Umbilical cord (tissue), 2 donors: ENCODE measurements around the gene MAP4K4. TPM values are rescaled to one million over a fixed set of nuclear protein-coding genes. Genes with fewer than 3 reads are reported as not detected.

Experiments used
- DNase-seq: peaks from one replicate; pipeline ENCODE4 v3.0.0-alpha.2; 2015; ENCODE audit warnings: low spot score
- total RNA-seq: library from RNA; depleted of rRNA; stranded (reverse); fragments of >200 nt; gene quantifications from one replicate; pipeline ENCODE4 v1.2.3, GENCODE V29; 2014; ENCODE audit warnings: low replicate concordance; ENCODE audit not compliant: insufficient read depth

The MAP4K4 gene
- total RNA-seq, 1 donor from 2014 or later = 79.7 TPM

DNA sequence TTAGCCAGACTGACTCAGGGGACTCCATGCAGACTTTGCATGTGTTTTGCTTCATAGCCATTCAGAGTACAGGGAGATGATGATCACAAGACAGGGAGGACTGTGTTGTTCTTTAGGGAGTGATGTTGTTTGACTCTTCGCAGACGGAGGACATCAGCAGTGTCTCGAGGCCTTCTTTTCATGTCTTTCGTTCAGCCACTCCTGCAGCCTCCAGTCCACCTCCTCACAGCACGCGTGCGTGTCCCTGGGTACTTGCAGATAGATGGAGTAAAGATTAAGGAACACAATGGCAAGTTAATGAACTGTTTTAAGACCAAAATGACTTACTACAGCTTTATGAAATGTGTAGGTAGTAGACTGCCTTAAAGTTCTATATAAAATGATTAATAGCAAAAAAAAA, 114.7 kb downstream of the MAP4K4 start:
- DNase-seq = no peak

DNA sequence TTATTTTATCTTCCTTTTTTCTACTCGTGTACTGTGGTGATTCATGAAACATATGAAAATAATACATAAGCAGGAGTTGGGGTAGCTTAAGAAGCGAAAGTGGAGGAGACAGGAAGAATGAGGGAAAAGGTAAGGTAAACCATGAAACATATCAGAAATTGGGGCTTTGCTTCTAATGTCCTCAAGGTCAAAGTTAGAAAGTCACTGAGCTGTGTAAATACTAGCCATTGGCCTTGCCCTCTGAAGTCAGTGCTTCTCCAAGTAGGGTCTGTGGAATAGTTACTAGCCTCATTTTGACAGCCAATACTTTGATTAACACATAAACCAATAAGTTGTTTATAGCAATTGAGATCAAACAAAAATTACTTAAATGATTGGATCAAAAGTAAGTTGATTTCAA, 117.2 kb downstream of the MAP4K4 start:
- no peak for DNase-seq

DNA sequence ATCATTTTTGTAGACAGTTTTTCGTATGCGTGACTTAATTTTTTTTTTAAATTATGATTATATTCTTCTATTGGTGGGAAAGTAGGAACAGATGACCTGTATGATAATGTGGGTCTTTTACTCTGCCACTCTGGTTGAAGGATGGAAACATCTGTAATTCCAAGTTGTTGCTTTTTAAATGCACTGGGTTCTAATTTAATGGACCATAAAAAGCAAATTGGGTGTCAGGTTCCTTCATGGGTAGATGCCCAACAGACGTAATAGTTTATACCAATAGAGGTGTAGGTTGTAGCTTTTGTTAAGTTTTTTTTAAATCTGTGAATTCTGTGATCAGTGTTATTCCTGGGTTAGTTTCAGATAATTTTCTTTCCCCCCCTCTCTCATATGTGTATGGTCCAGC, 117.6 kb downstream of the MAP4K4 start:
- no peak for DNase-seq

DNA sequence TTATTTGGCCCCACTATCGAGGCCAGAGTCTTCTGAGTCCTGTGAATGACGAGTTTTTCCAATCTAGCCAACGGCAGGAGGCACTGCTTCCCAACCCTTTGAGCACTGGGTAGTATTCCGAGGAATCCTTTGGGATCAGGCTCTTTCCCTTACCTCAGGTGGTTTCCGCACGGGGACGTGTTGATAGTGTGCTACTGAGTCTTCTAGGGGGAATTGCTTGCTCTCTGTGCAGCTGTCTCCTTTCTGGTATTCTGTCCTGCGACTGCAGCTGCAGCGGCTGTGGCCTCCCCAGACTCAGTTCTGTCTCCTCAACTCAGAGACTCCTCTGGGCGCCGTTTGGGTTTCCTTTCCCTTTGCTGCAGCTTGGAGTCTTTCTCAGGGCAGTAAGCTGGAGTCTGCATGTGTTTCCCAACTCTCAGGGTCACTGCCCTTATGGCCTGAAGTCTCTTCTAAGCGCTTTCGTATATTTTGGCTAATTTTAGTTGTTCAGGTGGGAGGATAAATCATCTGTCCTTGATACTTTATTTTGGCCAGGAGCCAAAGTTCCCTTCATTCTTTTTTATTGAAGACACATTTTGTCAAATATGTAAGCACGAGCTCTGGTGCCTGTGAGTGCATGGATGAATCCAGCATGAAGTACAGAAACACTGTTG, 118.4 kb downstream of the MAP4K4 start:
- no peak for DNase-seq

DNA sequence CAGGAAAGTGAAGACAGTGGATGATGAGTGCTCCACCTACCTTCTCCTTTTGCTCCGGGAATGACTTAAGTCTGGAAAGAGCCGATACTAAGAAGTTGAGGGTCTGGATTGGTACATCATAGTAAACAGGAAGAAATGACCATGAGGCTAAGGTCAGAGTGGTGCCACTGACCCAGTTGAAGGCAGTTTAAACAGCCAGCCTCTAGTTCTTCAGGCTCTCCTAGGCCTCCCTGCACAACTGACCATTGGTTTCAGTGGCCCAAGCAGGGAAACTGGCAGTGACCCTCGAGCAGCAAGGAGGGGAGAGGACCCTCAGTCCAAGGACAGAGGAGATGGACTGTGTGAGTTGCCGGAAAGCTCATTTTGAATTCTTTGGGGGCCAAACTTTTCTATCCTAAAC, 119.1 kb downstream of the MAP4K4 start:
- DNase-seq = no peak

DNA sequence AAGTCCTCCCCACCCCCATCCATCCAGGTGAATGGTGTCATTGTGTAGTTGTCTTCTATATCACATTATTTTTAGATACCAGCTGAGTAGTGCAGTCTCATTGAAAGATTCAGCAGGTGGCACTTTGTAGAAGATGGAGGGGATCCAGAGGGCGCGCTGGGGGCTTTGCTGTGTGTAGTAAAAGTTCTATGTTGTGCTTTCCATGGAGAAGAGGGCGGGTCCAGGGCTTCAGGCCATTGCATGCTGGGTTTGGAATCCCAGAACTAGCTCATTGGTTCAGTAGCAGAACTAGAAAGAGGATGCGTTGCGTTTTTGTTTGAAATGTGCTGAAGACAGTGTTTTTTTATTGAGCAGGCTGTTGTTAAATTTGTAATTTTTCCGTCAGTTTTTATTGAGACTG, 120.0 kb downstream of the MAP4K4 start:
- no peak for DNase-seq

DNA sequence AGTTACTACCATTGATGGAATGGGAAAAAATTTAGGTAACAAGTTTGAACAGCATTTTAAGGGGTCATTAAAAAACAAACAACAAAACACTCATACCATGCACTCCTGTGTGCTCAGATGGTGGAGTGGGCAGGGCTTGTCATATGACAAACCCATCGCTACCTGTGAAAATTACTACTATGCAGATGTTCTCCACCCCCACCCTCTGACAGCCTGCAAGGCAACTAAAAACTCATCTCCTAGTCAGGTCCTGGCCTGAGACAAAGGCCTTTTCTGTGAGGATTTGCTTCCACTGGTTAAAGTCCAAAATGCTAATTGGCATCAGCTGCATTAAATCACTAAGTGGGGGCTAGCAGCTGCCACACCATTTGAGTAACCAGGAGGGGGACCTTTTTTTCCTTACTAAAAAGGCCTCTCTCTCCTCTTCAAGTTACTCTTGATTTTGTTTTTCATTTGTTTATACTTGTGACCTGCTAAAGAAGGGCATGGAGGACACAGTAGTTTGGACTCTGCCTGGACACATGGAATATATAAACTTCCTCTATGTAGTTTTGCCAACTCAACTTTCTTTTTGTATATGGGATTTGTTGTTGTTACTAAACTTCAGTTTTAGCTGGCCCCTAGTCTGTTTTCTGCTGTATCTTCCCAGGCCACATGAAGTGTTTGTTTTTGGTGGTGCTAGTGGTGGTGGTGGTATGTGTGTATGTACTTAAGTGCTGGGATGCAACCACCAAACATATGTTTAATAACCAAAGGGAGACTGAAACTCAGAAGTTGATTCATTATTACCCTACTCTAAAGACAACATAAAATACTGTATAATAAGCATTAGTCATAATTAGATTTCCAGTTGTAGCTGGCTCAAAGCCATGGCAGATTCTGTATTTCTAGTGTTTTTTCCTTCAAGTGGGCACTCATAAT, 121.3 kb downstream of the MAP4K4 start:
- DNase-seq = no peak

DNA sequence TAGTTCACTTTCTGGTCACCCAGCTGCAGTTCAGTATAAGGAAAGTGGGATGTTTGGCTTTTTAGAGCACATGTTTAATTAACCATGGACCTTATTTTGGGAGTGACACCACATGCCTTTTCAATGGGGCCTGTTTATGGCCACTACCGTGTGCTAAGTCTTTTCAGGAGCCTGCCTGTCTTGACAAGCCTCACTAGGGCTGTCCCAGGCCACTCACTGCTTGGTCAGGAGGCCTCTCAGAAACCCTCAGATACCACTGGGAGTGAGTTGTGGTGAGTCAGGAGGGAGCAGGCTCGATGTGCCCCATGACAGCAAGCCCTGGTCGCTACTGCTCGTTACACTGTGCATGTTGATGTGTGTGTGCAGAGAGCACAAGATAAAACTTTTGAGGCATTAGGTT, 123.0 kb downstream of the MAP4K4 start:
- DNase-seq = no peak

DNA sequence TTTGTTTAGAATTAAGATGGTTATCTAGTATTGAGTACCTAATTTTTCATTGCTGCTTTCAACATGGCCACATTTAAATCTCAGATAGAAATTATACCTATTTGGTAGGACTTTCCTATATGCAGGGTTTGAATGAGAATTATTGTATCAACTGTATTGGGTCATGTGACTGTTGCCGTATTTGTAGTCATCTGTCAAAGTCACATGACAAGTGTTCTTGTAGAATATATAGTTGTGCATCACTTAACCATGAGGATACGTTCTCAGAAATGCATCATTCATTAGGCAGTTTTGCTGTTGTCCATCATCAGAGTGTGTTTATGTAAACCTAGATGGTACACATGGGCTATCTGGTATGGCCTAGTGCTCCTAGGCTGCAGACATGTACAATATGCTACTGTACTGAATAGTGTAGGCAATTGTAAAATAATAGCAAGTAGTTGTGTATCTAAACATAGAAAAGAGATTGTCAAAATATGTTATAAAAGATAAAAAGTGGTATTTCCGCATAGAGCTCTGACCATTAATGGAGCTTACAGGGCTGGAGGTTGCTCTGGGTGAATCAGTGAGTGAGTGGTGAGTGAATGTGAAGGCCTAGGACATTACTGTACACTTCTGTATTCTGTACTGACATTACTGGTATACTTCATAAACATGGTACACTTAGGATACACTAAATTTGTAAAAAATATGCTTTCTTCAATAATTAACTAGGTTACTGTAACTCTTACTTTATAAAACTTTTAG, 123.7 kb downstream of the MAP4K4 start:
- no peak for DNase-seq

DNA sequence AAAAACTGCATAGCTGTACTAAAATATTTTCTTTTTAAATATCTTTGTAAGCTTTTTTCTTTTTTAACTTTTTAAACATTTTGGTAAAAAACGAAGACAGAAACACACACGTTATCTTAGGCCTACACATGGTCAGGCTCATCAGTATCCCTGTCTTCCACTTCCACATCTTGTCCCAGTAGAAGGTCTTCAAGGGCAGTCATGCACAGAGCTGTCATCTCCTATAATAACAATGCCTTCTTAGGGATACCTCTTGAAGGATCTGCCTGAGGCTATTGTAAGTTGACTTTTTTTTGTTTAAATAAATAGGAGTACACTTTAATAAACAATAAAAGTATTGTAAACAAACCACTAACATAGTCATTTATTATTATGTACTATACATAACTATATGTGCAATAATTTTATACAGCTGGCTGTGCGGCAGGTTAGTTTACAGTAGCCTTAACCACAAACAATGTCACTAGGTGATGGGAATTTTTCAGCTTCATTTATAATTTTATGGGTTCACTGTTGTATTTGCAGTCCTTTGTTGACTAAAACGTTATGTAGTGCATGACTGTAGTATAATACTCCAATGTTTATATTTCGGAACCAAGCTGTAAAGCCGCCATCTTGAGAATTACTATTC, 124.4 kb downstream of the MAP4K4 start:
- DNase-seq = no peak

DNA sequence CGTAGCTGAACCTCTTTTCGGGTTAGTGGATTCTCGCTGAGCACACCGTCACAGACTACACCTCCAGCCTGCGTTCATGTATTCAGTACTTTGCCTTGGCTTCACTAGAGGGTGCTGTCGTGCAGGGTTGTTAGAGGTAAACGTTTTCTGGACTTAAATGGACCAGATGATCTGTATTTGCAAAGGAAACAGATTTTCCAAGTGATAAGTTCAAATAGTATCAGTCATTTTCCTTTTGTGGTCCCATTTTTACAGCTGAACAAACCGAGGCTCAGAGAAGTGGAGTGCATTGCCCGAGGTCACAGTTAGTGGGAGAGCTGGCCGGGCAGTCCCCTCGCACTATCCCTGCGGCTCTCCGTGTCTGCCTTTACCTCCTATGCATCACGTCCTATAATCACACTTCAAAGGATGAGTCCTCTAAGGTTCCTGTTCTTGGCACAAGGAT, 125.9 kb downstream of the MAP4K4 start:
- no peak for DNase-seq

DNA sequence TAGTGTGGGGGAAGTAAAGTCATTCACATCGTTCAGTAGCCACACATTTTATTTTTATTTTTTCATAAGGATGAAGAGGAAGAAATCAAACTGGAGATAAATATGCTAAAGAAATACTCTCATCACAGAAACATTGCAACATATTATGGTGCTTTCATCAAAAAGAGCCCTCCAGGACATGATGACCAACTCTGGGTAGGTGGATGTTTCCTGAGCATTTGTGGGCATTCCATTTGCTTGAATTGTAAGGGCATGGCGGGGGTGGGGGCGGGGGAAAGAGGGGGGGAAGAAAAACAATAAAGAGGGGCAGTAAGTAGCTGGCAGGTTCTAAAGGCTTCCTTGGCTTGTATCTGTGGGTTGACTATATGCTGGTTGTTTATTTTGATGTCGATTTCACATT, 126.4 kb downstream of the MAP4K4 start:
- no peak for DNase-seq

DNA sequence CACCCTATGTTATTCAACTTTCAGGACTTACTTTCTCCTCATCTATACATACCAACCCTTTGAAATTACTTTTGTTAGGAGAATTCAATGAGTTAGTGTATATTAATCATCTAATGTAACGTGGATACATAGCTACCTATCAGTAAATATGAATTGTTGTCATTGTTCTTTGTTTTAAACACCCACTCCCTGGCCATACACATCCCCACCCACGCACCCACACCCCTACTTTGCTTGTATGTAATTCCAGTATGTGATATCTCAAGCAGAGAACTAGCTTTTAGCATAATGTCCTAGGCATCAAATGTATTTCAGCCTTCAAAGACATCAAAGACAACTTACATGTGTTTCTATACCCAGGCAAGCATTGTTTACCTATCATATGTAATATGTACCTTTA, 129.2 kb downstream of the MAP4K4 start:
- DNase-seq = no peak

DNA sequence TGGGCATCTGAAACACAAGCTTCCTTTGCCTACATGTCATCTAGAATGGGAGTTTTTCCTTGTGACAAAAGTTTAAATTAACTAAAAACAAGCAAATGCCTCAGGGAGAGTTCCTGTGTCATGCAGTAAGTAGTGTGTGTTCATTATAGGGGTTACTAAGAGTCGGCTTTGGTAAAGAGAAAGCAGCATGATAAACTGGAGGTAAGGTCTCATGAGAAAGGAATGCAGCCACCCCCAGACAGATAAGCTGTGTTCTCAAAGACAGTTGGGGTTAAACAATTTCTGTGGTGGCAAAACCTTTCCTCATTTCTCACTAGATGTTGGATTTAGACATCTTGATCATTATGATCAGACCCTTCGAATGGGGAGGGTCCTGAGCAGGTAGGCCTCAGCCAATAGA, 129.7 kb downstream of the MAP4K4 start:
- DNase-seq = peak; percentile 82

DNA sequence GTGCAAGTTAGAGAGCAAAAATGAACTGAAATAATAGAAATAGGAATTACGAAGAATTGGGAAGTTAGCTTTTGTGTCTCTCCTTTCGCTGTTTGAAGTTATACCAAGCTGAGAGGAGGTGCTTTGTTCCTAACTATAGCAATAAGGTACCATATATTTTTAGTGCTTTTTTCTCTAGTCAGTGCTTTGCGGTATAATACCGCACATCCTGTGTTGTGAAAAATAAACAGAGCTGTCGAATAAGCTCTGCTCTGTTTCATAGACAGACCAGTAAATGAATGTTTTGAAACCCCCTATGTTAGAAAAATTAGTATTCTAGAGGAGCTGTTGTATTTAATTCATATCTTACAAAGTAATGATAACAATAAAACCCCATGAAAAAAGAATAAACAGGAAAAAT, 130.8 kb downstream of the MAP4K4 start:
- no peak for DNase-seq

DNA sequence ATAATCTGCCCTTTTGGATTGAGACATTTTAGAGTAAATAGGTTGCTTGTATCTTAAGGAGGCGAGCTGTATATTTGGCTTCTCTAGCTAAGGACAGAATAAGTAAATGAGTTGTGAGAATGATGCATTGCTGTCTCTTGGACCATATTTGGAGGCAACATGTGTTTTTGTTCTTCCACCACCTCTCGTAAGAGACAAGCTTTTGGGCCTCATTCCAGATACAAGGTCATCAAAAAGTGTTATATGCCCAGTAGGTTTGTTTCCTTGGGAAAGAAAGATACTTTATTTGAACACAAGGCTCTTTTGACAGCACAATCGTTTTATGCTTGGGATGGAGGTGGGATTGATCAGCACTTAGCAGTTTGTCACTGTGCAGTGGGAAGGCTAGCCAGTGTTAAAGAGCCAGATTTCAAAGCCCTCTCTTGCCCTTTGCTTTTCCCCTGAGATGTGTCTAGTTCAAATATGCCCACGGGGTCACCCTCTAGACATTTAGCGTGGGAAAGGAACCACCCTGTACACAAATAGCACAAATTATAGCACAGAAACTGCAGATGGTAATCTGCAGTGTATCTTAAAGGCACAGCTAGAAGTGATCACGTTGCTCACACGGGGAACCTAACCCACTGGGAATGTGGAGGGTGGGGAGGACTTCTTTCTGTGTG, 131.3 kb downstream of the MAP4K4 start:
- DNase-seq = peak; percentile 74

DNA sequence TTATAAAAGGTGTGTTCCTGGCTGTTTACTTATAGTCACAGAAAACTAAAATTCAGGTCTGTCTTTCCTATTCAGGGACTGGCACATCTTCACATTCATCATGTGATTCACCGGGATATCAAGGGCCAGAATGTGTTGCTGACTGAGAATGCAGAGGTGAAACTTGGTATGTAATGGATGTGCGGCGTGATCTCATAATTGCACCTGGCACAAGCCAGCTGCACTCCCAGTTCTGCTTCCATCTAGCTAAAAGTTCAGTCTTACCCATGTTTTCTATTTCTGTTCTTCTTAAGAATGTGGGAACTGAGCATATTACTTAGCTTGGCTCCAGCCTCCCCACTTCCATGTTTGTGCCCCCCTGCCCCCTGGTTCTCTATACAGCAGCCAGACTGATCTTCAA, 131.9 kb downstream of the MAP4K4 start:
- DNase-seq = no peak

DNA sequence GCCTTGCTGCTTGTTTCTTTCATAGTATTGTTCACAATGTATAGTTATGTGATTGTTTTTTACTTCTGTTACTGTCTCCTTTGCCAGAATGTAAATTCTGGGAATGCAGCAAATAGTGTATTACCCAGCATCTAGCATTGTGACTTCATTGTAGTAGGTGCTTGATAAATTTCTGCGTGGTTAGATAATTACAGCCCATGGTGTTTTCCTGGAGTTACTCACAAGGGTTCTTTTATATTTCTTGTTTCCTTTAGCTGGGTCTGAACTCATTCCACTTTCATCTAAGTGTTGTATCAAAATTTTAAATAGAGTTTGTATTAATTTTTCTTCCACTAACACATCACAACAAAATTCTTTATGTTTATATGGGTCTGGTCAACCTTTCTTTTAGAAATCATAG, 132.6 kb downstream of the MAP4K4 start:
- no peak for DNase-seq

DNA sequence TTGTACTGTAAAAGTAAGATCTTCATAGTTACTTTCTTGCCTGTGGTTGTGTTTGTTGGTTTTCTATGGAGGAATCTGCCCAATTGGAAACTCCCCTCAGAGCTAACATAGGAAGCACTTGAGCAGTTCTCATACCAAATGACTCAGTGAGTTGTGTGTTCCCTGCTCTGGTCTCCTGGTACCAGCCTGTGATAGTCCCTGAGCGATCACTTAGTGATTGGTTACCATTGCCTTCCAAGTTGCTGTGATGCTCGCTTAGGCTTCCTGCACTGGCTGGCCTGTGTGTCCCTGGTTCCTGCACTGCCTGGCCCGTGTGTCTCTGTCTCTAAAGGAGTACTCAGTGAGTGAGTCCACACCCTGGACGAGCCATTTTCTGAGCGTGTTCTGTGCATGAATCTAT, 133.0 kb downstream of the MAP4K4 start:
- DNase-seq = no peak

DNA sequence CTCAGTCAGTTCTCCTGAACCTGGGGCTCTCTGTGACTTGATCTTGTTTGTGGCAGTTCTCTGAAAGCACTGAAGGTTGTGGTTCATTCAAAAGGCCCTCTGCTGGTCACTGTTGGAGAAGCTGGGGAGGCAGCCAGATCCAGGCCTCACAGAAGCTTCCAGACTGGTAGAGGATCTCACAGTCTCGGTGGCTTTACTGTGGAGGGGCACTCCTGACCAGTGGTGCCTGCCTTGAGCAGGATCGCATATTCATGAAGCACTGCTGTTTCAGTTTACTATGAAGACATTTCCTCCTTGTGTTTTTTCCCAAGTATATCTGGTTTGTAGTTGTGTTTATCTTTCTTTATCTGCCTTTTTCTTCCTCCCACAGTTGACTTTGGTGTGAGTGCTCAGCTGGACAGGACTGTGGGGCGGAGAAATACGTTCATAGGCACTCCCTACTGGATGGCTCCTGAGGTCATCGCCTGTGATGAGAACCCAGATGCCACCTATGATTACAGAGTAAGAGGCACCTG, 133.9 kb downstream of the MAP4K4 start:
- peak; percentile 83 for DNase-seq

DNA sequence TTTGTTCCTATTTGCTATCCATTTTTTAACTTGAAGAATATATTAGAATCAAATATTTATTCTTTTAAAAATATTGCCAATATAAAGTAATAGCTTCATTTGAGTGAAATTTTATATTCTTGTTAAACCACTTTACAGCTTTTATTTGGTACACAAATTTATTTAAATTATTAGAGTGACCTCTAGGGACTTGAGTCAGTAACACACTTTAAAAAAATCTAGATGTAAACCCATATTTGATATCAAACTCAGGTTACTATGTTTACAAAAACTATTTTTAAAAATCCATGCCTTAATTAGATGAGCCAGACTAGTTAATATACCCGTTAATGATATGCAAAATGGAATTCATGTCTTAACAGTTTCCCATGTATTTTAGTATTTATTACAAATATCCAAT, 134.6 kb downstream of the MAP4K4 start:
- no peak for DNase-seq
